WTC11 (cell line): ENCODE measurements around the gene UGT1A3. TPM values are rescaled to one million over a fixed set of nuclear protein-coding genes. Genes with fewer than 3 reads are reported as not detected.
"Not testable (repeated sequence)": the region's sequence is repeated elsewhere in the genome, so short reads cannot be mapped to it uniquely, and the experiment has no call there.

ENCODE experiments used
- ATAC-seq: fragments of 200-7000 bp; cut with Tn5 transposase; 2 replicates; pipeline ENCODE4 v1.10.0; 2021; ENCODE audit warnings: mild to moderate bottlenecking, moderate library complexity
- CTCF ChIA-PET: fragments of 300-600 bp; sonication (Branson Sonifier 250); formaldehyde crosslinking; loops from one replicate; lab custom pipeline; 2021; ENCODE audit warnings: antibody characterized with exemption; lab: Charles Lee
- POLR2A ChIA-PET: fragments of 350-600 bp; sonication (Branson Sonifier 250); formaldehyde crosslinking; loops from one replicate; lab custom pipeline; 2021; ENCODE audit warnings: antibody characterized with exemption; lab: Charles Lee
- DNase-seq: peaks from one replicate; pipeline ENCODE4 v3.0.0; 2021; ENCODE audit warnings: low spot score
- H3K27ac Mint-ChIP-seq: 2 replicates; pipeline ENCODE4 v1.8.0; 2021; ENCODE audit warnings: mixed read lengths
- H3K27me3 Mint-ChIP-seq: 2 replicates; pipeline ENCODE4 v1.8.0; 2021; ENCODE audit warnings: low read depth, mild to moderate bottlenecking, moderate library complexity, mixed read lengths
- H3K36me3 Mint-ChIP-seq: 2 replicates; pipeline ENCODE4 v1.8.0; 2021; ENCODE audit warnings: mixed read lengths
- H3K4me1 Mint-ChIP-seq: 2 replicates; pipeline ENCODE4 v1.8.0; 2022; ENCODE audit warnings: mixed read lengths
- H3K4me3 Mint-ChIP-seq: 2 replicates; pipeline ENCODE4 v1.8.0; 2021; ENCODE audit warnings: mild to moderate bottlenecking, moderate library complexity, mixed read lengths
- H3K9me3 Mint-ChIP-seq: 2 replicates; pipeline ENCODE4 v1.8.0; 2021; ENCODE audit warnings: mixed read lengths
- E2F4 ChIP-seq: sonication (generic); formaldehyde crosslinking; IDR thresholded peaks from 2 replicates; pipeline ENCODE4 v1.8.1; 2022; ENCODE audit warnings: low read depth, mild to moderate bottlenecking, moderate library complexity, missing genetic modification reagents, borderline replicate concordance
- ETV6 ChIP-seq: sonication (generic); formaldehyde crosslinking; IDR thresholded peaks from 2 replicates; pipeline ENCODE4 v1.8.1; 2022; ENCODE audit warnings: mild to moderate bottlenecking, missing genetic modification reagents
- FOXJ3 ChIP-seq: sonication (generic); formaldehyde crosslinking; IDR thresholded peaks from 2 replicates; pipeline ENCODE4 v1.9.0; 2021; ENCODE audit warnings: missing genetic modification reagents, mild to moderate bottlenecking, borderline replicate concordance
- HMGA2 ChIP-seq: fragments of 250-450 bp; sonication (Bioruptor Pico); IDR thresholded peaks from 2 replicates; pipeline ENCODE4 v1.4.0; 2021; ENCODE audit warnings: mild to moderate bottlenecking, moderate library complexity
- JAZF1 ChIP-seq: fragments of 250-450 bp; sonication (Bioruptor Pico); IDR thresholded peaks from 2 replicates; pipeline ENCODE4 v1.9.0; 2021; ENCODE audit warnings: moderate library complexity, mild to moderate bottlenecking, inconsistent platforms
- MLX ChIP-seq: sonication (generic); formaldehyde crosslinking; IDR thresholded peaks from 2 replicates; pipeline ENCODE4 v1.8.1; 2023; ENCODE audit warnings: mild to moderate bottlenecking, missing genetic modification reagents, moderate library complexity
- PREB ChIP-seq: sonication (generic); formaldehyde crosslinking; IDR thresholded peaks from 2 replicates; pipeline ENCODE4 v1.8.1; 2022; ENCODE audit warnings: mild to moderate bottlenecking, missing genetic modification reagents, moderate library complexity, borderline replicate concordance
- TP53 ChIP-seq: sonication (generic); formaldehyde crosslinking; IDR thresholded peaks from 2 replicates; pipeline ENCODE4 v1.8.1; 2023; ENCODE audit warnings: mild to moderate bottlenecking, missing genetic modification reagents
- ZBTB21 ChIP-seq: sonication (generic); formaldehyde crosslinking; IDR thresholded peaks from 2 replicates; pipeline ENCODE4 v1.8.1; 2023; ENCODE audit warnings: mild to moderate bottlenecking, missing genetic modification reagents, borderline replicate concordance
- ZNF232 ChIP-seq: sonication (generic); formaldehyde crosslinking; IDR thresholded peaks from 2 replicates; pipeline ENCODE4 v1.8.0; 2022; ENCODE audit warnings: mild to moderate bottlenecking, missing genetic modification reagents
- ZNF671 ChIP-seq: fragments of 250-450 bp; sonication (Bioruptor Pico); IDR thresholded peaks from 2 replicates; pipeline ENCODE4 v1.8.0; 2021; ENCODE audit warnings: mild to moderate bottlenecking
- total RNA-seq: library from RNA; stranded (reverse); gene quantifications from 3 replicates; pipeline ENCODE4 v1.2.3, GENCODE V29; 2021
- TF ChIP-seq, protein P1 (sequence below): fragments of 250-450 bp; sonication (Bioruptor Pico); IDR thresholded peaks from 2 replicates; pipeline ENCODE4 v1.9.0; 2021; ENCODE audit warnings: moderate library complexity, mild to moderate bottlenecking, inconsistent platforms, borderline replicate concordance
- TF ChIP-seq, protein P2 (sequence below): sonication (generic); formaldehyde crosslinking; IDR thresholded peaks from 2 replicates; pipeline ENCODE4 v1.8.0; 2023; ENCODE audit warnings: missing genetic modification reagents
- TF ChIP-seq, protein P3 (sequence below): sonication (generic); formaldehyde crosslinking; IDR thresholded peaks from 2 replicates; pipeline ENCODE4 v1.8.0; 2022; ENCODE audit warnings: mild to moderate bottlenecking, missing genetic modification reagents

Gene UGT1A3
- total RNA-seq, 1 experiment from 2014 or later: not detected

DNA sequence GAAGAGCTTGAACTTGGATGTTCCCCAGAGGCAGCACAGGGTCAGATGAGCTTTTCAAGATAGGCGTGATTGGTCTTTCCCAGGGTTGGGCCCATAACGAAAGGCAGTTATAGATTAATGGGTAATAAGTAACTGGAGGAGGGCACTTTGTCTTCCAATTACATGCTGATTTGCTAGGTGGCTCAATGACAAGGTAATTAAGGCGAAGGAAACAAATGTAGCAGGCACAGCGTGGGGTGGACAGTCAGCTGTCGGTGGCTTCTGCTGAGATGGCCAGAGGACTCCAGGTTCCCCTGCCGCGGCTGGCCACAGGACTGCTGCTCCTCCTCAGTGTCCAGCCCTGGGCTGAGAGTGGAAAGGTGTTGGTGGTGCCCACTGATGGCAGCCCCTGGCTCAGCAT lies 10.3 kb upstream of the UGT1A3 start, which contains the start of gene UGT1A4:
Gene UGT1A4, plus strand, starts transcription at position 185 of the 400 bp plus-strand sequence. Its CDS starts 85 bp downstream, at position 270.
- ChIA-PET CTCF (no interaction called here), POLR2A (no interaction called here)
- H3K4me3 Mint-ChIP-seq: no peak within 1 kb of the TSS
- peaks cover 34% of the 10 kb centered on the region for H3K9me3 Mint-ChIP-seq
- no peaks in the 10 kb centered on the region for H3K36me3 Mint-ChIP-seq
- no peak within 1 kb of the TSS for H3K27ac Mint-ChIP-seq
- TF ChIP-seq MLX (CRISPR knock-in tag) (no peak), FOXJ3 (CRISPR knock-in tag) (no peak), ETV6 (CRISPR knock-in tag) (no peak), E2F4 (CRISPR knock-in tag) (no peak), ZNF232 (CRISPR knock-in tag) (no peak)
- TF ChIP-seq, protein P1, sequence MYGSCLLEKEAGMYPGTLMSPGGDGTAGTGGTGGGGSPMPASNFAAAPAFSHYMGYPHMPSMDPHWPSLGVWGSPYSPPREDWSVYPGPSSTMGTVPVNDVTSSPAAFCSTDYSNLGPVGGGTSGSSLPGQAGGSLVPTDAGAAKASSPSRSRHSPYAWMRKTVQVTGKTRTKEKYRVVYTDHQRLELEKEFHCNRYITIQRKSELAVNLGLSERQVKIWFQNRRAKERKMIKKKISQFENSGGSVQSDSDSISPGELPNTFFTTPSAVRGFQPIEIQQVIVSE (CRISPR knock-in tag): no peak
- TF ChIP-seq, protein P2, sequence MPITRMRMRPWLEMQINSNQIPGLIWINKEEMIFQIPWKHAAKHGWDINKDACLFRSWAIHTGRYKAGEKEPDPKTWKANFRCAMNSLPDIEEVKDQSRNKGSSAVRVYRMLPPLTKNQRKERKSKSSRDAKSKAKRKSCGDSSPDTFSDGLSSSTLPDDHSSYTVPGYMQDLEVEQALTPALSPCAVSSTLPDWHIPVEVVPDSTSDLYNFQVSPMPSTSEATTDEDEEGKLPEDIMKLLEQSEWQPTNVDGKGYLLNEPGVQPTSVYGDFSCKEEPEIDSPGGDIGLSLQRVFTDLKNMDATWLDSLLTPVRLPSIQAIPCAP (CRISPR knock-in tag): no peak
- ATAC-seq (no peak), DNase-seq (no peak)
- peaks cover 7% of the 10 kb centered on the region; the same call in 1 of the 2 replicates for H3K27me3 Mint-ChIP-seq
- H3K4me1 Mint-ChIP-seq: no peaks in the 10 kb centered on the region

- peaks cover 11% of the 10 kb centered on the region for H3K36me3 Mint-ChIP-seq
- ATAC-seq, CTCF ChIA-PET: not testable (repeated sequence)
Measured at GRCh38 chr2:233736868-233737653, 8.2 kb downstream of the UGT1A3 start.

GRCh38 chr2:233740870-233741269 lies 12.0 kb downstream of the UGT1A3 start:
- Mint-ChIP-seq H3K9me3 (peaks cover 43% of the 10 kb centered on the region), H3K36me3 (peaks cover 11% of the 10 kb centered on the region), H3K27ac (no peak overlapping the region), H3K27me3 (peaks cover 5% of the 10 kb centered on the region; the same call in 1 of the 2 replicates), H3K4me3 (no peak overlapping the region), H3K4me1 (no peaks in the 10 kb centered on the region)
- ATAC-seq (no peak), DNase-seq (no peak)
- ChIA-PET CTCF (no interaction called here), POLR2A (no interaction called here)
- TF ChIP-seq HMGA2 (CRISPR knock-in tag) (no peak), JAZF1 (CRISPR knock-in tag) (no peak), PREB (CRISPR knock-in tag) (no peak), ZBTB21 (CRISPR knock-in tag) (no peak), ZNF671 (CRISPR knock-in tag) (no peak), TP53 (CRISPR knock-in tag) (no peak)
- TF ChIP-seq, protein P3, sequence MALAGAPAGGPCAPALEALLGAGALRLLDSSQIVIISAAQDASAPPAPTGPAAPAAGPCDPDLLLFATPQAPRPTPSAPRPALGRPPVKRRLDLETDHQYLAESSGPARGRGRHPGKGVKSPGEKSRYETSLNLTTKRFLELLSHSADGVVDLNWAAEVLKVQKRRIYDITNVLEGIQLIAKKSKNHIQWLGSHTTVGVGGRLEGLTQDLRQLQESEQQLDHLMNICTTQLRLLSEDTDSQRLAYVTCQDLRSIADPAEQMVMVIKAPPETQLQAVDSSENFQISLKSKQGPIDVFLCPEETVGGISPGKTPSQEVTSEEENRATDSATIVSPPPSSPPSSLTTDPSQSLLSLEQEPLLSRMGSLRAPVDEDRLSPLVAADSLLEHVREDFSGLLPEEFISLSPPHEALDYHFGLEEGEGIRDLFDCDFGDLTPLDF (CRISPR knock-in tag): no peak

More at GRCh38 chr2:233736868-233737653, 8.2 kb downstream of the UGT1A3 start:
- H3K27me3 Mint-ChIP-seq, POLR2A ChIA-PET, H3K4me1 Mint-ChIP-seq, DNase-seq, H3K4me3 Mint-ChIP-seq, H3K27ac Mint-ChIP-seq: not testable (repeated sequence)
- peaks cover 43% of the 10 kb centered on the region for H3K9me3 Mint-ChIP-seq
